ENCODE data around the gene ZNF74. TPM values are rescaled to one million over a fixed set of nuclear protein-coding genes. Genes with fewer than 3 reads are reported as not detected.

Gene ZNF74
- total RNA-seq, 1 donor from 2014 or later = 26.4 TPM

DNA sequence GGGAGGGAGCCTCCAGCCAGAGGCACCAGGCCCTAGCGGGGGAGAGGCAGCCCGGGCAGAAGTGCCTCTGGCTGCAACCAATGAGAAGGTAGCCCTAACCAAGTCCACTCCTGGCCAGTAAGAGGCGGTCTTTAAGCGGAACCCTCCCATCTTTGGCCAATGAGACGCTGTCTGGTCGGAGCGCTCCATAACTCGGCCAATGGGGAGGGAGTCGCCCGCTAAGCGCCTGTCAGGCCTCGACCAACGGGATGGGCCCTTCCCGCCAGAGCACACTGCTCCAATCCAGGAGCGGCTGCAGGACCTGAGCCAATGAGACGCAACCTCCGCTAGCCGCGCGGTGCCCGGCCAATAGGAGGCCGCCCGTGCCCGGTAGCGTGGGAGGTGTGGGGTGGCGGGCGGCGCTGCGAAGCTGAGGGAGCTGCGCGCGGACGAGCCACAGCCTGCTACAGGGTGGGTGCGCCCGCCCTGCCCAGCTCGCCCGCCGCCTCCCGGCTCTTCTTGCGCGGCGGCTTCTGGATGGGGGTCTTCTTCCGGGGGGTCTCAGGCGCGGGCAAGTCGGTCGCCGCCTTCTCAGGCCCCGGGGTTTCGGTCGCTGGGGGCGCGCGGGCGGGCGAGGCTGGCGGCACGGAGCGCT is 31.1 kb downstream of the ZNF74 start:
- no peak for DNase-seq (ENCODE audit: low read depth)
- no peak overlapping the region for H3K4me3 ChIP-seq (ENCODE audit: low read depth, low read length)
- TF ChIP-seq, protein P1, sequence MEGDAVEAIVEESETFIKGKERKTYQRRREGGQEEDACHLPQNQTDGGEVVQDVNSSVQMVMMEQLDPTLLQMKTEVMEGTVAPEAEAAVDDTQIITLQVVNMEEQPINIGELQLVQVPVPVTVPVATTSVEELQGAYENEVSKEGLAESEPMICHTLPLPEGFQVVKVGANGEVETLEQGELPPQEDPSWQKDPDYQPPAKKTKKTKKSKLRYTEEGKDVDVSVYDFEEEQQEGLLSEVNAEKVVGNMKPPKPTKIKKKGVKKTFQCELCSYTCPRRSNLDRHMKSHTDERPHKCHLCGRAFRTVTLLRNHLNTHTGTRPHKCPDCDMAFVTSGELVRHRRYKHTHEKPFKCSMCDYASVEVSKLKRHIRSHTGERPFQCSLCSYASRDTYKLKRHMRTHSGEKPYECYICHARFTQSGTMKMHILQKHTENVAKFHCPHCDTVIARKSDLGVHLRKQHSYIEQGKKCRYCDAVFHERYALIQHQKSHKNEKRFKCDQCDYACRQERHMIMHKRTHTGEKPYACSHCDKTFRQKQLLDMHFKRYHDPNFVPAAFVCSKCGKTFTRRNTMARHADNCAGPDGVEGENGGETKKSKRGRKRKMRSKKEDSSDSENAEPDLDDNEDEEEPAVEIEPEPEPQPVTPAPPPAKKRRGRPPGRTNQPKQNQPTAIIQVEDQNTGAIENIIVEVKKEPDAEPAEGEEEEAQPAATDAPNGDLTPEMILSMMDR (conservative IDR thresholded peaks at IDR 0.05; ENCODE audit: low read depth, low read length) = no peak

DNA sequence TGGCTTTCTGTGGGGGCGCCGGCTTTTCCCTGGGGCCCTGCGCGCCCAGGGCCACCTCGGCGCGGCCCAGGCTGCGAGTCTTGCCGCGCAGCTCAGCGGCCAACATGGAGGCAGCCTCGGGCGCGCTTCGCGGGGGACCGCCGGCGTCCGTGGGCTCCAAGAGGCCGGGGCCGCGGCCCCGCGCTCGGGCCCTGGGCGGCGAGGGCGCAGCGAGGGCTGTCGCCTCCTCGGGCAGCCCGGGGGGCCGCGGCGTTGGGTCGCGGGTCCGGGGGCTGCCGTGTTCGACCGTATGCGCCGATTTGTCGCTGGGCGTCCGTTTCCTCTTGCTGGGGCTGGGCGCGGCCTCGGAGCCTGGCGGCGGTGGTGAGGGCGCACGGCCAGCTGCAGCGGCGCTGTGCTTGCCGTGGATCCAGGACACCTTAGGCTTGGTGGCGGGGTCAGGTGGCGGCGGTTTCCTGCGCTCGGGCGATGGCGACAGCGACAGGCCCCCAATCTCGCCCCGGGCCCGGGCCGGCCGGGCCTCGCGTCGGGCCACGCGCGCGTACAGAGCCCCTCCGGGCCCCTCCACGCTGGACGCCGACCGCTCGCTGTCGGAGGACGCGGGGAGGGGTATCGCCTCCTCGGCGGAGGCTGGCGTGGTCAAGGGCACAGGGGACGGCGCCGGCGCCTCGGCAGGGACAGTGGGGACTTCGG is 31.8 kb downstream of the ZNF74 start:
- DNase-seq (ENCODE audit: low read depth) = no peak
- H3K4me3 ChIP-seq (ENCODE audit: low read depth, low read length) = no peak overlapping the region
- TF ChIP-seq, protein P1 (conservative IDR thresholded peaks at IDR 0.05; ENCODE audit: low read depth, low read length) = no peak

DNA sequence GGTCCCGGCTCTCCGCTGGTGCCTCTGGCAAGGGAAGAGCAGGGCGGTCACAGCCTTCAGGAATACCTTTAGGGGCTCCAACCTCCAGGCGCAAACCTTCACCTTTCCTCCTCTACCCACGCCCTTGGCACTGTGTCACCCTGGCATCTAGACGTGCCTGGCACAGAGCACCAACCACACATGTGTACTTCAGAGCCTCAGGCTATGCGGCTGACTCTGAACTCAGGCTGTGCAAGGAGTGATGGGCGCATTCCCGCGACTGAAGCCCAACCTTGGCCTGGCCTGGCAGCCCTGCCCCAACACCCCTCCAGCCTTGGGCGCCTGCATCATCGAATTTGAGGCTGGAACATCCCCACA is 32.3 kb downstream of the ZNF74 start:
- H3K4me3 ChIP-seq (ENCODE audit: low read depth, low read length) = no peak overlapping the region
- TF ChIP-seq, protein P1 (conservative IDR thresholded peaks at IDR 0.05; ENCODE audit: low read depth, low read length) = no peak
- no peak for DNase-seq (ENCODE audit: low read depth)

DNA sequence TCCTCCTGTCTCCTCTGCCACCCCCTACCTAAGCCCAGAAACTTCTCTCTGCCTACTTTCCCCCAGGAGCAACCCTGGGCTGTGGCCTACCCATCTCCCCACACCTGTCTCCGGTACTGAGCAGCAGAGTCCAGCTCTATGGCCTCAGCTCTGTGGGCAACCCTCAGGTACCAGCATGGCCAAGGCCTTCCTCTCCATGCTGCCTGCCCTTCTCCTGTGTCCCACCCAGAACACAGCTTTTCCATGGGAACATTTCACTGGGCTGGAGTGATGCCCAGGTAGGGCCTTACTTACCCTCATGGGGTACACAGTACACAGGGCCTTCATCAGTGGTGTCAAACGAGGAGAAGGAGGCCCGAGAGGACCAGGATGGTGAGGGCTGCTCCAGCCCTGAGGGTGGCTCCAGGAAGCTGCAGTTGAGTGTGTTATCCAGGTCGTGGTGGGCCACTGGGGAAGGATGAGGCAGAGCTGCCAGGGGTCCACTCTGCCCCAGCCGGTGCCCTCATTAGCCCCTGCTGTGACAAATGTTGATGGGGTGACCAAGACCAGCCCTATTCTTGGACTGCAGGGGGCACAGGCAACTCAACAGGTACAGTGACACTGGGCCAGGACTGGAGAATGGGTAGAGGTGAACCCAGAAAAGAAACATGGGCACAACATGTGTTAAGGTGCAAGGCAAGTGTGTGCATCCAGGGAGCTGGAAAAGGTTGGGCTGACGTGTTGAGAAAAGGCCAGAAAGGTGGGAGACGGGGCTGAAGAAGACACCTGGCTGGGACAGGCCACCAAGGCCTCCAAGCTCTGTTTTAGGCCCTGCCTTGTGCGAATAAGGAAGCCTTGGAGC is 33.4 kb downstream of the ZNF74 start:
- H3K4me3 ChIP-seq (ENCODE audit: low read depth, low read length) = no peak overlapping the region
- TF ChIP-seq, protein P1 (conservative IDR thresholded peaks at IDR 0.05; ENCODE audit: low read depth, low read length) = no peak
- DNase-seq (ENCODE audit: low read depth) = no peak

DNA sequence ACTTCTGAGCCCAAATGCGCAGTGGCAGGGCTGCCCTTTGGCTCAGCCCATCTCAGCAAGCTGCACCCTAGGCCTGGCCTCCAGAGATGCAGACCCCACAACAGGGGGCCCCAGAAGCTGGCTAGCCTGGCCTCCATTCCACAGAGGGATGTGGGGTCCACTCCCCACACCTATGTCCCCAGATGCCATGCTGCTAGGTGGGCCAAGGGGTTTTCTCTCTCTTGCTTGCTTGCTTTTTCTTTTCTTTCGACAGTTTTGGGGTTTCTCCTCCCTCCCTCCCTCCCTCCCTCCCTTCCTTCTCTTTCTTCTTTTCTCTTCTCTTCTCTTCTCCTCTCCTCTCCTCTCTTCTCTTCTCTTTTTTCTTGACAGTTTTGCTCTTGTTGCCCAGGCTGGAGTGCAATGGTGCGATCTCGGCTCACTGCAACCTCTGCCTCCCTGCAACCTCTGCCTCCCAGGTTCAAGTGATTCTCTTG is 34.0 kb downstream of the ZNF74 start:
- DNase-seq (ENCODE audit: low read depth) = no peak
- no peak overlapping the region for H3K4me3 ChIP-seq (ENCODE audit: low read depth, low read length)
- TF ChIP-seq, protein P1 (conservative IDR thresholded peaks at IDR 0.05; ENCODE audit: low read depth, low read length) = no peak

DNA sequence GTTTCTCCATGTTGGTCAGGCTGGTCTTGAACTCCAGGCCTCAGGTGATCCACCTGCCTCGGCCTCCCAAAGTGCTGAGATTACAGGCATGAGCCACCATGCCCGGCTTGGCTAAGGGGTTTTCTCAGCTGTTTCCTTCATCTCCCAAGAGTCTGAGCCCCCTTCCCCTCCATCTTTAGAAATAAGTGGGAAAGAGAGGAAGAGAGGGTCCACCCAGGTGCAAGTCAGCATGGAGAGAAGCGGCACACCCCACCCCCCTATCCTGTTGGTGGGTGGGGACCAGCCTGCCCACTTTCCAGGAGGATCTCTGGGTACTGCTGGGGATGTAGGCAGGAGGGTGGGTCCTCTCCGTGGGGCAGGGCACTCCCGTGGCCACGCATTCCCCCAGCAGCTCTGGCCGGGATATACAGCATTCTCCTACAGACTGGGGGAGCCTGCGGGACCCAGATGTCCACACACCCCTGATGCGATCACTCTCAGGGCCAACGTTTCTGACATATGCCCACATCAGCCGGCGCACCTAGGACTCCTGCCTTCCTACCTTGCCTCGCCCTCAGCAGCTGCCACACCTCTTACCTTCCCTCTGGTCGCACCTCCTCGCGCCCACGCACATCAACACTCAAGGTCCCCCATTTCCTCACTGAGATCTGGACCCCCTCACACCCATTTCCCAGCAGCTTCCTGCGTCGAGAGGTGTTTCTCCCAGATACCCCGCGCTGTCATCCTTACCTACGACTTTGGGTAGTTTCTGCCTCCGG is 34.7 kb downstream of the ZNF74 start:
- H3K4me3 ChIP-seq (ENCODE audit: low read depth, low read length) = no peak overlapping the region
- DNase-seq (ENCODE audit: low read depth) = no peak

More for the DNA sequence above, 34.7 kb downstream of the ZNF74 start:
- TF ChIP-seq, protein P1 (conservative IDR thresholded peaks at IDR 0.05; ENCODE audit: low read depth, low read length) = no peak

Data from epithelial cell of proximal tubule (primary cell).